Naive thymus-derived CD4-positive, alpha-beta T cell (primary cell): ENCODE results near the gene ULBP1. TPM values are rescaled to one million over a fixed set of nuclear protein-coding genes. Genes with fewer than 3 reads are reported as not detected.

ENCODE experiments used
- ATAC-seq: fragments of 150-1000 bp; cut with Tn5 transposase; 2 replicates; pipeline ENCODE4 v1.10.0; 2021; ENCODE audit warnings: mild to moderate bottlenecking, moderate library complexity
- CTCF ChIA-PET: fragments of 350-600 bp; sonication (Branson Sonifier 250); formaldehyde crosslinking; loops from one replicate; lab custom pipeline; 2021; ENCODE audit warnings: antibody characterized with exemption; lab: Charles Lee
- POLR2A ChIA-PET: fragments of 350-600 bp; sonication (Branson Sonifier 250); formaldehyde crosslinking; loops from one replicate; lab custom pipeline; 2021; ENCODE audit warnings: antibody characterized with exemption, inconsistent platforms; lab: Charles Lee
- DNase-seq, 9 donors: peaks; one replicate each; pipeline versions ENCODE4 v3.0.0 to v3.0.0-alpha.2; 2020 to 2022; ENCODE audit warnings: mixed read lengths in 1 of 9
- H3K27ac ChIP-seq: one replicate; pipeline ENCODE4 v1.7.0; 2013; ENCODE audit warnings: mild to moderate bottlenecking, low read depth, low read length, moderate library complexity
- H3K27me3 ChIP-seq, 2 donors: one replicate each; pipeline ENCODE4 v1.7.0; 2013; ENCODE audit warnings: low read length in 2 of 2, mild to moderate bottlenecking in 2 of 2, moderate library complexity in 2 of 2; ENCODE audit not compliant: control insufficient read depth in 2 of 2, insufficient read depth in 2 of 2
- H3K36me3 ChIP-seq, 3 experiments: 1 replicate in 2 of 3; 2 replicates in 1 of 3; pipeline ENCODE4 v1.7.0; 2013; ENCODE audit warnings: low read length in 3 of 3, mild to moderate bottlenecking in 3 of 3, moderate library complexity in 1 of 3; ENCODE audit not compliant: insufficient read depth in 3 of 3, control insufficient read depth in 2 of 3
- H3K4me1 ChIP-seq, 2 donors: one replicate each; pipeline ENCODE4 v1.7.0; 2013; ENCODE audit warnings: low read length in 2 of 2, mild to moderate bottlenecking in 2 of 2, moderate library complexity in 1 of 2; ENCODE audit not compliant: control insufficient read depth in 2 of 2, insufficient read depth in 2 of 2
- H3K4me3 ChIP-seq: 2 replicates; pipeline ENCODE4 v1.7.0; 2013; ENCODE audit warnings: mild to moderate bottlenecking, low read length
- H3K9me3 ChIP-seq, 3 experiments: 1 replicate in 2 of 3; 2 replicates in 1 of 3; pipeline ENCODE4 v1.7.0; 2013; ENCODE audit warnings: low read length in 3 of 3; ENCODE audit not compliant: control insufficient read depth in 2 of 3
- H3K27ac Mint-ChIP-seq, 9 donors: one replicate each; pipeline ENCODE4 v1.8.0; 2020 to 2022; ENCODE audit warnings: mixed read lengths in 9 of 9, mild to moderate bottlenecking in 8 of 9, moderate library complexity in 5 of 9, inconsistent platforms in 2 of 9
- H3K27me3 Mint-ChIP-seq, 5 donors: one replicate each; pipeline ENCODE4 v1.8.0; 2021 to 2022; ENCODE audit warnings: mixed read lengths in 5 of 5, mild to moderate bottlenecking in 1 of 5
- H3K36me3 Mint-ChIP-seq, 5 donors: one replicate each; pipeline ENCODE4 v1.8.0; 2020 to 2022; ENCODE audit warnings: mixed read lengths in 5 of 5, mild to moderate bottlenecking in 3 of 5, inconsistent platforms in 1 of 5
- H3K4me1 Mint-ChIP-seq, 7 donors: one replicate each; pipeline ENCODE4 v1.8.0; 2020 to 2022; ENCODE audit warnings: mixed read lengths in 7 of 7, mild to moderate bottlenecking in 3 of 7, inconsistent platforms in 1 of 7
- H3K4me3 Mint-ChIP-seq, 10 donors: one replicate each; pipeline ENCODE4 v1.8.0; 2020 to 2022; ENCODE audit warnings: mild to moderate bottlenecking in 10 of 10, mixed read lengths in 10 of 10, moderate library complexity in 6 of 10, inconsistent platforms in 2 of 10
- H3K9me3 Mint-ChIP-seq, 11 donors: one replicate each; pipeline ENCODE4 v1.8.0; 2020 to 2022; ENCODE audit warnings: mixed read lengths in 11 of 11, mild to moderate bottlenecking in 4 of 11, inconsistent platforms in 1 of 11, moderate library complexity in 1 of 11
- intact Hi-C, 2 donors: fragments of 100-400 bp; cut with micrococcal nuclease; formaldehyde crosslinking; loops; one replicate each; pipeline ENCODE4 v1.15.1; 2023
- polyA plus RNA-seq, 2 donors: library from polyadenylated mRNA; unstranded; fragments of 300-500 nt; fragmentation: Illumina TruSeq; gene quantifications; one replicate each; pipeline ENCODE4 v1.2.3, GENCODE V29; 2021
- total RNA-seq, 6 experiments: library from RNA in 5 of 6; stranded (reverse) in 5 of 6; gene quantifications; 1 replicate in 5 of 6; 2 replicates in 1 of 6; pipeline ENCODE4 v1.2.3 and lab custom pipeline; 2021 to 2026

The ULBP1 gene
- total and polyA plus RNA-seq, 7 experiments from 2014 or later, result 1.4 TPM; not detected in 6

DNA sequence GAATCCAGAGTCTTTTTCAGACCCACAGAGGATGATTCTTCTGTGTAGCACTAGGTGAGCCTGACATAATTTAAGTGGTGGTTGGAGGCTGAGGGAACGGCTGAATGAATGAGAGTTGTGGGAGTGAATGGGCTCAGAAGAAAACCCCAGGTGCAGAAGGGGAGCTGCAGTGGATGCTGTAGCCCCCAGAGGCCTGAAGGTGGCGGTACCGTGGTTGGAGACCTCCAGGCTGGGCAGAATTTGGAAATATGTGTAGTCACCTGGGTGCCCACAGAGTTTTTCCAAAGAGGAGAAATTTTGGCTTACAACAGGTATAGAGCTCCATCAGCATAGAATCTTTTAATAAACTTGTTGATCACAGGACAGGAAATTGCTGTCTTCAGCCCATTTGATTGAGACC, 34.3 kb upstream of the ULBP1 start:
- no peak for DNase-seq
- Histone ChIP-seq H3K4me3 (no peak overlapping the region), H3K36me3 (no peaks in the 10 kb centered on the region), H3K27me3 (peaks cover 23 to 26% of the 10 kb centered on the region in 2 donors), H3K4me1 (peaks cover 0 to 7% of the 10 kb centered on the region in 2 donors), H3K9me3 (no peaks in the 10 kb centered on the region), H3K27ac (no peak overlapping the region)
- Mint-ChIP-seq H3K9me3 (peaks cover 0 to 6% (median 0%) of the 10 kb centered on the region in 11 donors), H3K36me3 (no peaks in the 10 kb centered on the region), H3K4me3 (no peak overlapping the region), H3K27me3 (peaks cover 84 to 87% (median 85%) of the 10 kb centered on the region in 5 donors), H3K4me1 (peaks cover 2 to 16% (median 7%) of the 10 kb centered on the region in 7 donors), H3K27ac (no peak overlapping the region)
- ChIA-PET POLR2A (no interaction called here), CTCF (interaction anchor here (1.4 kb wide), 1 partner anchor 87 kb away, joined by 4 read pairs; no protein-coding TSS in a partner anchor)
- no peak for ATAC-seq
- intact Hi-C loops, result loop anchor here (5.0 to 10.0 kb wide), 3 partner anchors 47 to 905 kb away; partner anchors contain the start of gene GINM1 (in 1 of the 2)

DNA sequence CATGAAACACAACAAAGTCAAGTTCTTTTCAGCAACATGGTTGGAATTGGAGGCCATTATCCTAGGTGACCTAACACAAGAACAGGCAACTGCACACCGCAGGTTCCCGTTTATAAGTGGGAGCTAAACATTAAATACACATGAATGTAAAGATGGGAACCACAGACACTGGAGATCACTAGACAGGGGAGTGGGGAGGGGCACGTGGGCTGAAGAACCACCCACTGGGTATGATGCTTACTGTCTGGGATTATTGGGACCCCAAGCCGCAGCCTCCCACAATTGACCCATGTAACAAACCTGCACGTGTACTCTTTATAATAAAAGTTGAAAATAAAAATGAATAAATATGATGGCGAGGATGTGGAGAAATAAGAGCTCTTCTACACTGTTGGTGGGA, 32.2 kb upstream of the ULBP1 start:
- Mint-ChIP-seq H3K27me3 (peaks cover 86 to 91% (median 87%) of the 10 kb centered on the region in 5 donors), H3K36me3 (no peaks in the 10 kb centered on the region), H3K27ac (no peak overlapping the region), H3K9me3 (peaks cover 0 to 8% (median 0%) of the 10 kb centered on the region in 11 donors), H3K4me3 (no peak overlapping the region), H3K4me1 (peaks cover 0 to 13% (median under 1%) of the 10 kb centered on the region in 7 donors)
- no peak overlapping the region for H3K4me3 ChIP-seq
- peaks cover 0 to under 1% of the 10 kb centered on the region in 2 donors for H3K4me1 ChIP-seq
- ChIA-PET POLR2A (no interaction called here), CTCF (interaction anchor here (0.6 kb wide), 1 partner anchor 103 kb away, joined by 3 read pairs; no protein-coding TSS in a partner anchor)
- H3K27ac ChIP-seq, result no peak overlapping the region
- intact Hi-C loops, result loop anchor here (5.0 to 10.0 kb wide), 3 partner anchors 136 to 463 kb away; partner anchors contain the start of gene ULBP3 (in 1 of the 2)
- H3K36me3 ChIP-seq, result no peaks in the 10 kb centered on the region
- DNase-seq (no peak), ATAC-seq (no peak)
- no peaks in the 10 kb centered on the region for H3K9me3 ChIP-seq
- peaks cover 14 to 37% of the 10 kb centered on the region in 2 donors for H3K27me3 ChIP-seq

DNA sequence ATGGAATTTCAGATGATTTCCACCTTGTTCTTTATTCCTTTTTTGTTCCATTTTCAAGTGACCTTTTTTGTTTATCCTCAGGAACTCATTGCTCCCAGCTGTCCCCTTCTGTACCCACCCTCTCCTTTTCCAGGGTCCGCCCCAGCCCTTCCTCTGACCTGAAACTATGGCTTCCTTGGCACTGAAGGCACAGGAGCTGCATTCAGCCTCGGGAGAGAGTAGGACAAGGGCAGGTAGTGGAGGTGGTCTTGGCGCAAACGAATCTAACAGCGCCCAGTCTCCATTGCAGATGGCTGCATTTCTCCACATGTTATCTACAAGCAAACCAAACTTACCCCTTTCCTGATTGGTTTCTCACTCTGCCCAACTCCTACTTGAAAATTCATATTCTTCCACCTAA, 30.7 kb upstream of the ULBP1 start:
- Mint-ChIP-seq H3K9me3 (peaks cover 0 to 6% (median 0%) of the 10 kb centered on the region in 11 donors), H3K4me1 (peaks cover 0 to 18% (median 7%) of the 10 kb centered on the region in 7 donors), H3K36me3 (no peaks in the 10 kb centered on the region), H3K27me3 (peaks cover 88 to 96% (median 91%) of the 10 kb centered on the region in 5 donors), H3K4me3 (no peak overlapping the region), H3K27ac (no peak overlapping the region)
- DNase-seq, result peak in 1 of 9 donors; percentile 11
- ChIA-PET CTCF (interaction anchor here (1.1 kb wide), 1 partner anchor 84 kb away, joined by 4 read pairs; no protein-coding TSS in a partner anchor), POLR2A (no interaction called here)
- H3K27me3 ChIP-seq, result peaks cover 14 to 45% of the 10 kb centered on the region in 2 donors
- no peak overlapping the region for H3K27ac ChIP-seq
- no peak for ATAC-seq
- H3K9me3 ChIP-seq, result no peaks in the 10 kb centered on the region
- no peaks in the 10 kb centered on the region for H3K36me3 ChIP-seq
- intact Hi-C loops, result loop anchor here (5.0 to 10.0 kb wide), 3 partner anchors 134 to 462 kb away; partner anchors contain the start of gene ULBP3 (in 1 of the 2)
- H3K4me1 ChIP-seq, result no peaks in the 10 kb centered on the region
- H3K4me3 ChIP-seq, result no peak overlapping the region

DNA sequence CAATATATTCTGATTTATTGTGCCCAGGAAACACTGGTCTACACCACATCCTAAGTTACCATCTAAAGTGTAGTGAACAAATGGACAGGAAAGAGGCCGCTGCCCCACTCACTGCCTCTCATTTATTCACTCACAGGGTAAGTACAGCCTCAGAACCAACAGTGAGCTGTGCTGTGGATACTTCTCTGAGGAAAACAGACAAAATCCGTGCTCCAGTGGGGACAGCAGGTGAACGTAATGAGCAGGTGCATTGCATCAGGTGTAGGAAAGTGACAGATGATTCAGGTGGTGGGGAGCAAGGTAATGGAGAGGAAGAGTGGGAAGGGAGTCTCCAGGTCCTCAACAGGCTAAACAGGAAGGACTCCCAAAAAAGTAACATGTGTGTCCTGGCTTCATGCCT, 30.3 kb upstream of the ULBP1 start:
- Histone ChIP-seq H3K4me1 (peaks cover 4% of the 10 kb centered on the region in 2 donors), H3K4me3 (no peak overlapping the region), H3K27me3 (peaks cover 16 to 49% of the 10 kb centered on the region in 2 donors), H3K27ac (no peak overlapping the region), H3K9me3 (no peaks in the 10 kb centered on the region), H3K36me3 (no peaks in the 10 kb centered on the region)
- ChIA-PET POLR2A (no interaction called here), CTCF (interaction anchor here (1.1 kb wide), 1 partner anchor 83 kb away, joined by 4 read pairs; no protein-coding TSS in a partner anchor)
- ATAC-seq (no peak), DNase-seq (peak in 1 of 9 donors; percentile 8)
- H3K27me3 Mint-ChIP-seq, result peaks cover 84 to 92% (median 88%) of the 10 kb centered on the region in 5 donors
- H3K27ac Mint-ChIP-seq, result no peak overlapping the region
- H3K9me3 Mint-ChIP-seq, result peaks cover 0 to 6% (median 0%) of the 10 kb centered on the region in 11 donors
- no peak overlapping the region for H3K4me3 Mint-ChIP-seq
- H3K36me3 Mint-ChIP-seq, result no peaks in the 10 kb centered on the region
- peaks cover 0 to 20% (median 11%) of the 10 kb centered on the region in 7 donors for H3K4me1 Mint-ChIP-seq
- intact Hi-C loops, result loop anchor here (5.0 to 10.0 kb wide), 3 partner anchors 134 to 461 kb away; partner anchors contain the start of gene ULBP3 (in 1 of the 2)

DNA sequence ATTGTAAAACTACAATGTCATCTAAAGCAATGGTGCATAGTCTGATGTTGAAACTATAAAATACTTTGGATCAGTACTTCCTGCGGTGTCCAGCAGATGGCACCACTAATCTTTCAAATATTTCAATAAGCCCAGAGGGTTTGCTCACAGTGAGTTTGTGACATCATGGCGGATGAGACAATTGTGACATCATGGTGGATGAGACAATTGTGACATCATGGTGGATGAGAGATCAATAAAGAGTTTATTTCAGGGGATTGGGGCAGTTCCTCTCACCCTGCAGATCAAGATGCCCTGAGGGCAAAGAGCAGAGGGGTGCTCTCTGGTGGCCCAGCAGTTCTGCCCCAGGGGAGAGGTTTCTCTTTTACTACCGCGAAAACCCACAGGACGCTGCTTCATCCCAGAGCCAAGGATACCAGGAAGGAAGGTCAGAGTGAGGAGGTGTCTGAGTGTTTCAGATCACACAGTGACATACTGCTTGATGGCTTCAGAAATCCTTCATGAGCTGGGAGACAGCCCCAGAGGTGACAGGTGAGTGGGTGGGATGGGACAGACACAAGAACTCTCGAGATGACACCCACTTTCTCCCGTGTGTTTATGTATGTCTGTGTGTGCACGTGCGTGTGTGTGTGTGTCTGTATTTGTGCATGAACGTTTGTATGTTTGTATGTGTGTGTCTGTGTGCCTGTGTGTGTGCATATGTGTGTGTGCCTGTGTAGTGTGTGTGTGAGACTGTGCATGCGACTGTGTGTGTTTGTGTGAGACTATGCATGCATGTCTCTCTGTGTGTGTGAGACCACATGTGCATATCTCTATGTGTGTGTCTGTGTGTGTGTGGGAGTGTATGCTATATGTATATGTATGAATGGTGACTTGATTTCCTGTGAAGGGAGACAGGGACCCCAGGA, 29.2 kb upstream of the ULBP1 start:
- Histone ChIP-seq H3K36me3 (no peaks in the 10 kb centered on the region), H3K27ac (no peak overlapping the region), H3K4me1 (peaks cover 12 to 14% of the 10 kb centered on the region in 2 donors), H3K4me3 (no peak overlapping the region), H3K27me3 (peaks cover 26 to 58% of the 10 kb centered on the region in 2 donors), H3K9me3 (no peaks in the 10 kb centered on the region)
- DNase-seq (peak in 8 of 9 donors; percentile 50 to 76 (median 70)), ATAC-seq (peak; percentile 76)
- peak overlapping the region in 1 of 10 donors; percentile 41 for H3K4me3 Mint-ChIP-seq
- H3K27ac Mint-ChIP-seq, result peak overlapping the region in 4 of 9 donors; percentile 2 to 39 (median 28)
- H3K4me1 Mint-ChIP-seq, result peaks cover 6 to 28% (median 19%) of the 10 kb centered on the region in 7 donors
- intact Hi-C loops, result loop anchor here (1.0 to 10.0 kb wide), 6 partner anchors 30 to 460 kb away; partner anchors contain the start of gene ULBP3 (in 2 of the 2)
- peaks cover 0 to 4% (median 0%) of the 10 kb centered on the region in 11 donors for H3K9me3 Mint-ChIP-seq
- H3K36me3 Mint-ChIP-seq, result peaks cover 0 to 5% (median 0%) of the 10 kb centered on the region in 5 donors
- peaks cover 81 to 91% (median 87%) of the 10 kb centered on the region in 5 donors for H3K27me3 Mint-ChIP-seq
- CTCF ChIA-PET, result interaction anchor here (2.2 kb wide), 1 partner anchor 82 kb away, joined by 13 read pairs; no protein-coding TSS in a partner anchor
- POLR2A ChIA-PET, result no interaction called here

DNA sequence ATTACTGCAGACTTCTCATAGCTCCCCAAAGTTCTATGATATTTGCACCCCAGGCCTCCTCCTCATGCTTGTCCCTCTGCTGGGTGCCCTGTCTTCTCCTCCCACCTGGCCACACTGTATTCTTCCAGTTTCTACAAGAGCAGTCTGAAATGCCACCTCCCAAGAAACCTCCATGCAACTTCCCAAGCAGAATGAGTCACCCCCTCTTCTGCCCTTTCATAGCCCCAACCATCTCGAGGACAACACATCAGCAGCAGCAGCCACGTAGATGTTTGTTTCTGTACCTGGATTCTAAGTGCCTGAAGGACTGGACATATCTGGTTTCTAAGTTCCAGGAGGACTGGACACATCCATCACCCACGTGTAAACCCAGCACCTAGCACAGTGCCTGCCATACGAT, 28.5 kb upstream of the ULBP1 start:
- intact Hi-C loops, result loop anchor here (2.0 to 10.0 kb wide), 3 partner anchors 134 to 460 kb away; partner anchors contain the start of gene ULBP3 (in 1 of the 2)
- ChIA-PET CTCF (interaction anchor here (2.2 kb wide), 1 partner anchor 82 kb away, joined by 13 read pairs; no protein-coding TSS in a partner anchor), POLR2A (no interaction called here)
- Histone ChIP-seq H3K27ac (no peak overlapping the region), H3K36me3 (no peaks in the 10 kb centered on the region), H3K27me3 (peaks cover 29 to 58% of the 10 kb centered on the region in 2 donors), H3K4me1 (peaks cover 14% of the 10 kb centered on the region in 2 donors), H3K9me3 (no peaks in the 10 kb centered on the region), H3K4me3 (no peak overlapping the region)
- Mint-ChIP-seq H3K4me3 (no peak overlapping the region), H3K27me3 (peaks cover 81 to 91% (median 87%) of the 10 kb centered on the region in 5 donors), H3K9me3 (peaks cover 0 to 4% (median 0%) of the 10 kb centered on the region in 11 donors), H3K36me3 (peaks cover 0 to 5% (median 0%) of the 10 kb centered on the region in 5 donors), H3K27ac (peak overlapping the region in 2 of 9 donors; percentile 21 to 39), H3K4me1 (peaks cover 6 to 34% (median 21%) of the 10 kb centered on the region in 7 donors)
- DNase-seq (no peak), ATAC-seq (no peak)
